BJ (cell line): Measurements from ENCODE around the gene ZEB1. TPM values are rescaled to one million over a fixed set of nuclear protein-coding genes. Genes with fewer than 3 reads are reported as not detected.

Experiments
- CTCF ChIA-PET: fragments of 350-600 bp; formaldehyde crosslinking; extraction: SDS; loops from one replicate; lab custom pipeline; 2021; ENCODE audit warnings: antibody characterized with exemption, inconsistent platforms; lab: Yijun Ruan, JAX
- POLR2A ChIA-PET: fragments of 300-600 bp; sonication (Branson Sonifier 250); formaldehyde crosslinking; extraction: SDS; loops from one replicate; lab custom pipeline; 2021; ENCODE audit warnings: antibody characterized with exemption; lab: Charles Lee
- DNase-seq: peaks from one replicate; pipeline ENCODE4 v3.0.0-alpha.2; 2011; ENCODE audit warnings: low read depth
- H3K27me3 ChIP-seq: 2 replicates; pipeline ENCODE4 v1.6.0; 2011; ENCODE audit warnings: low read length; ENCODE audit not compliant: control insufficient read depth, insufficient read depth
- H3K36me3 ChIP-seq: 2 replicates; pipeline ENCODE4 v1.5.1; 2011; ENCODE audit warnings: low read length; ENCODE audit not compliant: control insufficient read depth, insufficient read depth
- H3K4me3 ChIP-seq: 2 replicates; pipeline ENCODE4 v1.5.1; 2011; ENCODE audit warnings: low read depth, mild to moderate bottlenecking, control low read depth, low read length
- CTCF ChIP-seq: IDR thresholded peaks from 2 replicates; pipeline ENCODE4 v1.5.1; 2011; ENCODE audit warnings: low read depth, mild to moderate bottlenecking, control low read depth, inconsistent platforms, low read length, moderate library complexity; ENCODE audit not compliant: insufficient read depth
- polyA plus RNA-seq: library from polyadenylated mRNA; depleted of rRNA; stranded (reverse); fragments of >200 nt; gene quantifications from 2 replicates; pipeline ENCODE4 v1.2.3, GENCODE V29; 2011

Gene ZEB1
- polyA plus RNA-seq, 1 experiment, result 22.3 TPM

GRCh38 chr10:31464552-31464951 lies 145.5 kb downstream of the ZEB1 start:
- DNase-seq, result no peak
- no peak for TF ChIP-seq CTCF
- peaks cover 12% of the 10 kb centered on the region for H3K36me3 ChIP-seq
- CTCF ChIA-PET, result interaction anchor here (0.6 kb wide), 1 partner anchor 100 kb away, joined by 3 read pairs; no protein-coding TSS in a partner anchor
- POLR2A ChIA-PET, result no interaction called here
- H3K27me3 ChIP-seq, result no peaks in the 10 kb centered on the region
- H3K4me3 ChIP-seq, result no peak overlapping the region

- ChIA-PET CTCF (no interaction called here), POLR2A (no interaction called here)
- no peak for TF ChIP-seq CTCF
- H3K4me3 ChIP-seq, result no peak overlapping the region
- DNase-seq, result no peak
- no peaks in the 10 kb centered on the region for H3K27me3 ChIP-seq
- H3K36me3 ChIP-seq, result peaks cover 12% of the 10 kb centered on the region
These were observed 147.3 kb downstream of the ZEB1 start for GRCh38 chr10:31466313-31466712.

- peak; percentile 13; the same call in 1 of the 2 replicates for TF ChIP-seq CTCF
- ChIA-PET POLR2A (no interaction called here), CTCF (interaction anchor here (0.5 to 1.1 kb wide), 2 partner anchors 12 to 116 kb away, joined by 3 to 4 read pairs; no protein-coding TSS in a partner anchor)
- Histone ChIP-seq H3K36me3 (peaks cover 12% of the 10 kb centered on the region), H3K27me3 (no peaks in the 10 kb centered on the region), H3K4me3 (no peak overlapping the region)
- DNase-seq, result no peak
These were observed 148.9 kb downstream of the ZEB1 start for GRCh38 chr10:31467791-31468535.

GRCh38 chr10:31468536-31468859 lies 149.5 kb downstream of the ZEB1 start:
- no peak for TF ChIP-seq CTCF
- DNase-seq, result no peak
- peaks cover 12% of the 10 kb centered on the region for H3K36me3 ChIP-seq
- ChIA-PET POLR2A (no interaction called here), CTCF (interaction anchor here (1.1 kb wide), 1 partner anchor 11 kb away, joined by 4 read pairs; no protein-coding TSS in a partner anchor)
- no peaks in the 10 kb centered on the region for H3K27me3 ChIP-seq
- no peak overlapping the region for H3K4me3 ChIP-seq

- POLR2A ChIA-PET, result interaction anchor here (0.6 kb wide), 1 partner anchor 784 kb away, joined by 5 read pairs; no protein-coding TSS in a partner anchor
- Histone ChIP-seq H3K4me3 (no peak overlapping the region), H3K27me3 (no peaks in the 10 kb centered on the region), H3K36me3 (no peaks in the 10 kb centered on the region)
- TF ChIP-seq CTCF, result no peak
- CTCF ChIA-PET, result interaction anchor here (1.2 kb wide), 1 partner anchor 16 kb away, joined by 3 read pairs; no protein-coding TSS in a partner anchor
- DNase-seq, result no peak
These were observed 156.5 kb downstream of the ZEB1 start for GRCh38 chr10:31475519-31475918.
